ENCODE data around the gene DMBX1.

DMBX1 gene

DNA sequence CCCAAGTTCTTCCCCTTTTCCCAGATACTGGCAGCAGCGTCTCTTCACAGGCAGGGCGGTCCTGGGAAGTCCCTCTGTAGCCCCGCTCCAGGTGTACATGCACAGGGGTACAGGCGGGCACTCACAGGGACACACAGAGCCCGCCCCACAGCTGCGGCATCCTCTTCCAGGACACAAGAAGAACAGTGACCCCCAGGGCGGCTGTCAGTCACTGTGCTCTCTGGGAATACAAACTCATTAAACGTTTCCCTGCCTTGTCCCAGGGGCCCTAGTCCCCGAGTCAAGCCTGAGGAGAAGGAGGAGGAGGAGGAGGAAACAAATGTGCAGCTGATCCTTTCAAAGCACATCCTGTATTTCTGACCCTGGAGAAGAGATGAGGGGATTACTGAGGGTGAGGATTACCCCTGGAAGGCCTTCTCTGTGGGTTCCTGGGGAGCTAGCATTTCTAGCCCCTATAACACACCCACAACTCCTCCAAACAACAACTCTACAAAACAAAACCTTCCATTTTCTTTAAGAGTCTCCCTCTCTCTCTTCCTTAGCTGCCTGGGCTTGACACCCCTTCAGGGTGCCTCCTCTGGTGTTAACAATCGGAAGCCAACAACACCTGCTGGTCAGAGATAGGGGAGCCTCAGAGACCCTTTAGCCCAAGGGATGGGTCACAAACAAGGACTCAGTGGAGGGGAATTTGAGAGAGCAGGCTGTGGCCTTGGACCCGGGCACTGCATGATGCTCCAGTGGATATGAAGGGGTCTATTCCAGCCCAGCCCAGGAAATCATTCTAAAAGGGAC, 28.4 kb upstream of the DMBX1 start:
- DNase-seq = no peak

DNA sequence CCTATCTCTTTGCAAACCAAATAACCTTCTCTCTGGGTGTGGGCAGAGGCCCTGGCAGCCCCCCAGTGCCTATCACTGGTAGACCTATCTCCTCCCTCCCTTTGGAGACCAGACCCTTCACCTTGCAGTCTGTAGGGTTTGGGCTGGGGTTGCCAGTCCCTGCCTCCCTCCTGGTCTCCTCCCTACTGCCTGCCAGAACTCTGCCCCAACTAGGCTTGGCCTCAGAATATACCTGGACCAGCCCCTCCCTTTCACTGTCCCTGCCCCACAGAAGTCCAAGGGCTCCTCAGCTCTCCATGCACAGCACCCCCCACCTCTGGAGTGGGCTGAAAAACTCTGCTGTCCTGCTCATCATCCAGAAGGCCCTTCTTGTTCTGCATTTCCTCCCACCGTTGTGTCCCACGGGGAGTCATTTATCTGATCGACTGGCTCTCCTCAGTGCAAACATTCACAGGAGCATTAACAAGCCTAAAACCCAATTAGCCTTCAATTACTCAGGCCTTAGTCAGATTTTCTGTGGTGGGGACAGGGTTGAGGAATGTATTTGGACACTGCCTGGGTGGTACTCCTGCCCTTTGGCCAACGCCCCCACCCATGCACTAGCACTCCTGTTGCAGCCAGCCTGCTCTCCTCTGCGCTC, 27.7 kb upstream of the DMBX1 start:
- no peak for DNase-seq

DNA sequence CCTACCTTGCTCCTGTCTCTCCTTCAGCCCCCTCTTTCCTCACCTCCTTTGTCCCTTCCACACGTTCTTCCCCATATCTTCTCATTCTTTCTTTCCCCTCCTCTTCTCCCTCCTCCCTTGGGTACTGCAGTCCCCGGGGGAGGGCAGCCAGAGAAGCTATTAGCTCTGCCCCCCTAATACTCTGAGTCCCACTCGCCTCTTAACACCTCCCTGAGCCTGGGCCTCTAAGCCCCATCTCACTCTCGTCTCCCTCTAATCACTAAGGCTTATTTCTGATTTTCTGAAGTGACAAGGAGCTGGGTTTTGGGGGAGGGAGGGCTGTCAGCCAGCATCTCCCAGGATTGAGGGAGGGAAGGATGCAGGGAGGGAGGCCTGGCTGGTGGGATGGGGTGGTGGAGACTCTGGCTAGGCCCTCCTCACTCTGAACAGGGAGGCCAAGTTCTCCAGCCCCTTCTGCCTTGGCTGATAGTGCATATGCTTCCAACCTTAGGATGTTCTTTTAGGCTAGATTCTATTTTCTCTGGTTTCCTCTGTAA, 25.6 kb upstream of the DMBX1 start:
- DNase-seq = no peak

DNA sequence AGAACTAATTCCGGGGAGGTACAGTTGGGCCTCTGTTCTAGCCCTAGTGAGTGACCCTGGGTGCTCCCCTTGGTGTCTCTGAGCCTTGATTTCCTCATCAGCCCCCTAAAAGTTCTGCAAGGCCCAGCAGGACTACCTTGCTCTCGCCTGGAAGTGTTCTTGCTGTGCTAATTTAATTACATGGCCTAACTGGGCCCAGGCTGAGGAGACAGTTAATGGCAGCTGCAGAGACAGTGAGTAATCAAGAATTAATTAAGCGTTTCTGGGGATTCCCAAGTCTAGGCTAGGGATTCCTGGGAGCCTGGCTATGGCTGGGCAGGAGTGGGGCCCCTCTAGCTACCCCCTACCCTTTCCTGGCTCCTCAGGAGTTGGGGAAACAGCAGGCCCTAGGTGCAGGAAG, 24.7 kb upstream of the DMBX1 start:
- no peak for DNase-seq

DNA sequence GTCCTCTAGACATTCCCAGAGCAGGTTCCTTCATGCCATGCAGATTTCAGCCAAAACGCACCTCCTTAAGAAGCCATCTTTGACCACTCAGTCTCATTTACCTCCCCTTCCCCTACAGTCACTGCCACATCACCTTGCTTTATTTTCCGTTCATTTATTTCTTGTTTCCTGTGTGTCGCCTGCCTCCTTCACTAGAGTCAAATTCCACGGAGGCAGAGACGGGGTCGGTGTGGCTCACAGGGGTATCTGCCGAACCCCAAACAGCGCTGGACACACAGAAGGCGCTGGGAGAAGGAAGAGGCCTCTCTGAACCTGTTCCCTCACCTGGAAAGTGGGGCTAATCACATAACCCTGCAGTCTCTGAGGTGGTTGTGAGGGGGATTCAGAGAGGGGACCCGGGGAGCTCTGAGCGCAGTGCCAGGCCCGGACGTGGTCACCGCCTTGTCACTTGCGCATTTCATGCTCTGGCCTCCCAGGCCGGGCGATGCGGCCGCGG, 23.6 kb upstream of the DMBX1 start:
- DNase-seq = no peak

DNA sequence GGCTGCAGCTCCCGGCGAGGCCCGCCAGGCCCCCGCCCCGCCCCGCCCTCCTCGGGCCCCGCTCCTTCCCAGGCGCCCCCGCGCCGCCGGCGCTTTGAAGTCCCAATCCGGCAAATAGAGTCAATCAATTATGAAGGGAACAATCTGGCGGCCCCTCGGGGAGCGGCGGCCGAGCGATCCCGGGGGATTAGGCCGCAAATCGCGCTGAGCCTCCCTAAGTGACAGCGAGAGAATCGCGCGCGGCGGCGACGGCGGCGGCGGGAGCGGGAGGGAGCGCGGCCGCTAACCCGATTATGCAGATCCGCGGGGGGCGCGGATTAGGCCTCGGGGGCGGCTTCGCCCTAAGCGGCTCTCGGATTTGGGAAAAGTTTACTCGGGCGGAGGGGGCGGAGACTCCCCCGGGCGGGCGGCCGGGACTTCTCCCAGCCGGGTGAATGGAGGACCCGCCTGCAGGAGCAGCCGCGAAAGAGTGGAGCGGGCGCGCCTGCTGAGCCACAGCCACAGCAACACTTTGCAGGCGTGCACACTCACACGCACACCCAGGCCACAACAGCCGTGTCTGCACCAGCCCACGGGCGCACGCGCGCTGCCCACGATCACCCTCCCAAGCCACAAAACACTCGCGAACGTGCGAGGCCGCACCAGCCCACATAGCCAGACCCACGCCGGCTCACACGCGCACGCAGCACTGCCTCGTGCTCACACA, 23.0 kb upstream of the DMBX1 start:
- DNase-seq = no peak

DNA sequence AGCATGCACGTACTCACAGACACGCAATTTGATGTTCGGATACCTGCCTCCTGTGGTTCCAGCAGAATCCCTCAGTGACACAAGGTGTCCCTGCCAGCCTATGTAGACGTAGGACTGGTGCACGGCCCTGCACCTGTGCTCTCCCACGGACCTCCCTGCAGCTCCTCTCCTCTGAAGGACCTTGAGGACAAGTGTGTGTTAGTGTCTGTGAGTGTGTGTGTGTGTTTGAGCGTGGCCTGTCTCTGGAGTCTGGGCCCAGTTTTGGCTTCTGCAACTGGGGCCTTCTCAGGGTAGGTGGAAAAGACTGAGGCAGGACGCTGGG, 22.5 kb upstream of the DMBX1 start:
- no peak for DNase-seq

DNA sequence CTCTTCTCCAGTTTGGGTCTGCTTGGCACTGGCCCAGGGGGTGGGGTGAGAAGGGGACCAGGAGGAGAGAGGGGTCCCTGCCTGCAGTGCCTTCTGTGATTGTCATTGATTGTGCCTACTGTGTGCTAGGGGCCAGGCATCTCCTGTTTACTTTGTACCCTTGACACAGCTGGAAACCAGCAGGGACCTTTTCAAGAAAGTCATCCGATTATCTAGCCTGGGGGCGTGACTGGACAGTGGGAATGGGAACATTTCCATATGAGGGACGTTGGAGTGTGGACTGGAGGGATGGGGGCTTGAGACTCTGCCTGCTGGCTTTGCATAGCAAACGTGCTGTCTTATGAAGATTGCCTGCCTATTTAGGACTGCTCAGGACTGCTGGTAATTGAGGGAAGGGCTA, 19.8 kb upstream of the DMBX1 start:
- no peak for DNase-seq

DNA sequence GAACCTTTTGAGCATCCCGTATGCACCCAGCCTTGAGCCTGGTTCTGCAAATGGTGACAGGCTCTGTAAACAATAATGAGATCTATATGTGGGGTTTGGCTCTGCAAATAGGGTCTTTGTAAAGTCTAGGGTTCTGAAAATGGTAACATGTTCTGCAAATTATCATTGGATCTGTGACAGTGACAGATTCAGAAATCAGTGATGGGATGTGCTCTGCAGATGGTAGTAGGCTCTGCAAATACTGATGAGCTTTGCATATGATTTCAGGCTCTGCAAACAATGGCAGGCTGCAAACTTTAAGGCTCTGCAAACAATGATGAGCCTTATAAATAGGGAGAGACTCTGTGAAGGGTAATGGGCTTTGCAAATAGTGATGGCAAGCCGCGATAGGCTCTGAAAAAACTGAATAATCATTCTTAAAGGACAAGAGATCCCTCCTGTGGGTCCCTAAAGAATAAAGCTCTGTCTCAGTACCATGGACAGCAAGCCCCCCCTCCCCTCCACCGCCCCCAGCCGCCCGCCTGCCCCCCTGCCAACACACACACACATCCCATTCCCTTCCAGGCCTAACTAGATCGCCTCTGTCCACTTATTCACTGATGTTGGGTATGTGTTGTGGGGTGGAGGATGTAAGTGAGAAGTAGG, 17.7 kb upstream of the DMBX1 start:
- no peak for DNase-seq

DNA sequence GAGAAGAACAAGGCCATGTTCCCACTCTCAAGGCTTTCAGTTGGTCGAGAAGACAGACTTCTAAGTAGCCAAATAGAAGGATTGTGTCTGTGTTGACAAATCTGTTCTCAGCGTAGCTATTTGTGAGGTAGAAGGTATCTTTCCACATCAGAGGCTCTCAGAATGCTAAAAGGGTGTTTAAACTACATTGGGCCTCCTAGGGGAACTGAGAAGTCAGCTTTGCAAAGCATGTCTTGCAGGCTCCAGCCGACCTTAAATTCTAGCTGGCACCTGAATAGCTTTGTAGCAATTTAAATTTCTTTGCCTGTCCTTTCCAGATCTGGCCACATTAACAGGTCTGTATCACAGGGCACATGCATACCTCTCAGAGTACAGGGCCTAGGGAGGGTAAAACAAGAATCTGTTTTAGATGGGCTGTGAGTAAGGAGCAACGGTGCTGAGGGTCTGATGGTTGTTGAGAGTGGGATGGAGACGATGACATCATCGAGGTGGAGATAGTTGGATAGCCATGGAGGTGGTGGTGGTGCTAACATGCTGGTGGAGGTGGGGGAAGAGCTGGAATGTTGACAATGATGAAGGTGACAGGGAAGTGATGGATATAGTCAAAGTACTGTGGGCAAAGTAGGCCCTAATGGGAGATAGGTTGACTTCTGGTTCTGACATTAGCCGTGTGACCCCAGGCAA, 17.0 kb upstream of the DMBX1 start:
- no peak for DNase-seq

DNA sequence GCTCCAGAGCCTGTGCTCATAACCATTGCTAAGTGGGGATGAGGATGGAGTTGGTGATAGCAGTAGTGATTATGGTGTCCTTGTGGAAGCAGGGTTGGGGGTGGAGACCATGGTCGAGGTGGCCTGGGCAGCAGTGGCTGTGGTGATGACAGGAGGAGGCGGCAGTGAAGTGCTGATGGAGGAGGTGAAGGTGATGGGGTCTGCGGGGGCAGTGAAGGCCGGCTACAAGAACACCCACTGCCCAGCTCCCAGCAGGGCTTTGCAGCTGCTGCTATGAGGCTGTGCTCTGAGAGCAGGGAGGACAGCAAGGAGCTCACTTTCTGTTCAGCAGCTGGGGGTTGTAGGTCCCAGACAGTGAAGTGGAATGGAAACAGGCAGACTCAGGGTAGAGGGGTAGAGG, 15.6 kb upstream of the DMBX1 start:
- no peak for DNase-seq

DNA sequence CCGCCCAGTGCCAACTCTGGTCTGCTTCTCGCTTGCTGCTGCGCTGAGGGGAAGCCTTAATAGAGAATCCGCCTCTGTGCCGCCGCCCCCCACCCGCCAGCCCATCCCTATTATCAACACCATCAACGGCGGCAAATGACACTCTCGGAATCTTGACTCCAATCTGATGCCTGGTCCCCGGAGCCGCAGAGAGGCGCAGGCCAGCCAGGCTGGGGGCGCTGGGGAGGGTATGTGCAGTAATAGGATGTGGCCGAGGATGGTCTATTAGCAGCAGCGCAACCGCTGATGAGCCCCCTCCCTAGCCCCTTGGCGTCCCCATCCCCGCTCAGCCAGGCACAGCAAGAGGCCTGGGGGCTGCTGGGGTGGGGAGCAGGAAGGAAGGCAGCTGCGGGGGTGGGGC, 15.1 kb upstream of the DMBX1 start:
- DNase-seq = no peak

DNA sequence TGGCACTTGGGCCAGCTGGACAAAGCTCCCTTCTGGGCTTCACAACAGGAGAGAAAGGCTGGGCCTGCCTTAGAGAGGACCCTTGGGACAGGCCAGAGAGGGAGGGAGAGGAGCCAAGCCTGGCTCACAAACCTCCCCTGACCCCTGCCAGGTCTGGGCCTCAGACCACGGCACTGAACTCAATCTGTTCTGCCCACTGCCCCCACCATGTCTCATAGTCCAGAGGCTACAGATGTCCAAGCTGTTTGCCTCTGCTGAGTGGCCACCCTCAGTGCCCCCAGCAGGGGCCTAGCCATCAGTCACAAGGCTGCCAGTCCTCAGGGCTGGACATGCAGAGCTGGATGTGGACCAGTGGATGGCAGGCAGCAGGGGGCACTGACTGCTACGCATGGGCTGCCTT, 13.0 kb upstream of the DMBX1 start:
- no peak for DNase-seq

DNA sequence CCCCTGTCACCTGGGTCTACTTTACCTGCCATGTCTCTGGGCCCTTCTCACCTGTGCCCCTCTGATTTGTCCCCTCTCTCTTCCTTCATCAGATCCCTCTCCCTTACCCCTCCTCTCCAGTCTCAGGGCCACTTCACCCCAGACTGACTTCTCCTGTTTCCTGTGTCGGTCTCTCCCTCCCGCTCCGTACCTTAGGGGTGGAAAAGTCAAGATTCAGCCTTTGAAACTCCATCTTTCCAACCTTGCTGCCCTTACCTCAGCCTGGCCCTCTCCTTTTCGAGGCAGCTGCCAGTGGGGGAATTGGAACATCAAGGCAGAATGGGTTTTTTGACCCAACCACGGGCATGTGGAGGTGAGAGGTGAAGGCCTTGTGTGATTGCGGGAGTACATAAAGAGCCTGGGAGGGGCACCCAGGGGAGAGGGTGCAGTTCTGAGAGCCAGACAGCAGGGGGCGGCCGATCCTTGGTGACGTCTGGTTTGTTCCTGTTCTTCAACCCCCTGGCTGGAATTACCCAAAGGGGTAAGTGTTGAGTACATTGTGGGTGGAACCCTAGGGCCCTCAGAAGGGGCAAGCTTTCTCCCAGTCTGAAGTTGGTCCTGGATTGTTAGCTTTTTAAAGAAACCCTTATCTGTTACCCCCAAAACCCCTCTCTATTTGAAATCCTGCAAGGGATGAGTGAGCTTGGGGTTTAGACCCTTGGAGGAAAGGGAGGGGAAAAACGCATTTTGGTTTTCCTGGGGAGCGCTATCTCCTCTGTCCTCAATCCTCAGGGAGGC, 12.3 kb upstream of the DMBX1 start:
- DNase-seq = peak; percentile 38

DNA sequence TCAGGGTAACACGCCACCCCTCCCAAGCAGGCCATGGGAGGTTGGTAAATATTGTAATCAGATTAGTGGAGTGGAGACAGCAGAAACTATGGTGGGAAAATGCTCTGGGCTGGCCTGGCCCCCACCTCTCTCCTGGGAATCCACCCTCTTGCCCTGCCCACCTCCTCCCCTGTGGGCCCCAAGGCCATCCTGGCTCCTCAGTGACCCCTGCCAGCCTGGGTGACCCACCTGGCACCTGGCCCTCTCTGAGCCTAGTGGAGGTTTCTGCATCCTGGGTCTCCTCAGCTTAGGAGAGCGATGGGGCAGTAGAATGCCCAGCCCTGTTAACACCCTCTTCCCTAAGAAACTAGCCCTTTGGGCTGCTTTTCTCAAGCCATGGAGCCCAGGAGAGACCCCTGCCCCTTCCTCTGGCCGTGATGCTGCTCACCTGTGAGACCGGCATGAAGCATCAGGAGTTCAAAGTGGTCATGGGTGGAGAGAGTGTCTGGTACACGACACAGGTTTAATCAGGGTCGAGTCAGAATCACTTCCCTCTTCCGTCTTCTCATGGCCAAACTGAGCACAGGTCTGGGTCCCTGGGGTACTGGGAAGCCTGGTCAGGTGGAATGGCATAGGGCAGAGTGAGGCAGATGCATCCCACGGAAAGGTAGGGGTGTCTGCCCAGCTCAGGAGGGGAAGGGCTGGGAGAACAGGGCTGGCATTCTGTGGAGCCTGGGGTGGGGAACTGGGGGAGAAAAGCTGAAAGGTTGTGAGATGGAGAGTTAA, 10.7 kb upstream of the DMBX1 start:
- no peak for DNase-seq

DNA sequence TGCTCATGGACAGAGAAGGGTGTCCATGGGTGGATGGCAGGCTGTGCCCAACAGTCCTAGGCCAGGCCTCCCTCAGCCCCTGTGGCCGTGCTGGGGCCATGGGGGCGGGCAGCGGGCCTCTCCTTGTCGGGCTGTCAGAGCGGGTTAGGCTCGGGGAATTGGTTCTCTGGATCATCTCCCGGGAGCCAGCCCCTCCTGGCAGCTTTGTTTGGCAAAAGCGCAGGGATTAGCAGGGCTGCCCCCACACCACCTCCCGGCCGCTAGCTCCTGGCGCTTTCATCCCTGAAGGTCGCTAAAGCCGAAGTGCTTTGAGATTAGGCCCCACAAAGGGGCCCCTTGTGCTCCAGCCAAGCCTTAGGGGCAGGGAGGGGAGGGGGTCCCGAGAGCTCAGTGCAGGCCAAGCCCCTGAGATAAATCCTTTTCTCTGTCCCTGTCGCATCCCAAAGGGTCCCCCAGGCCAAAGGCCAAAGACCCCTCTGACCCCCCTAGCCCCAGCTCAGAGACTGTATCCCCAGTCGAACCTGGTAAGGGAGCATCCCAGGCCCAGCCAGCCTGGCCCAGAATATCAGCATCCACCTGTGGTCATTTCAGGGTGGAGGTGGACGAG, 9.8 kb upstream of the DMBX1 start:
- no peak for DNase-seq

DNA sequence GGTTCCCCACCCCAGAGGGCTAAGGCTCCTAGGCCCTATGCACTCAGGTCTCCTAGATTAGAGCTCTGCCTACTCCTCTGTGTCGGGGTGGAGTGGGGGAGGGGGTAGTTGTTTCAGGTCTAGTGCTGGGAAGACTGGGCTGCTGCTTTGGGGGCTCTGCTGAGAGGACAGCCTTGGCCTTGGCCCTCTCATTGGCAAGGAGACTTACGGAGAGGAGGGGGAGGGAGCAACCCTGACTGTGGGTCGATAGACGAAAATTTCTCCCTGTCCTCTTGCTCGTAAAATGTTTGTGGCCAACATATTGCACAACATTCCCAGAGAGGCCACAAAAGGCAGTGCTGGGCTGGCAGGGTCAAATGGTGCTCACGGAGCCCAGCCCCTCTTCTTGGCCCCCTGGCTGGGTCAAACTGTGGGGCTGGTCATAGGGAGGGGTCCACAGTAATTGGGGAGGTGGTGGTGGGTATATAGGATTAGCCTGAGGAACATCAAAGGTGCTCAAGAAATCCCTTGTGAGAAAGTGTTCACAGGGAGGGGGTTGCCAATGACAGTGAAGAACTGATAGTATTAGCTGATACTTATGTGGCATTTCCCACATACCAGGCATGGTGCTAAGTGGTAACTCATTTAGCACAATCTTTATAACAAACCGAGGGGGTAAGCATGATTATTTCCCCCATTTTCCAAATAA, 8.5 kb upstream of the DMBX1 start:
- no peak for DNase-seq

DNA sequence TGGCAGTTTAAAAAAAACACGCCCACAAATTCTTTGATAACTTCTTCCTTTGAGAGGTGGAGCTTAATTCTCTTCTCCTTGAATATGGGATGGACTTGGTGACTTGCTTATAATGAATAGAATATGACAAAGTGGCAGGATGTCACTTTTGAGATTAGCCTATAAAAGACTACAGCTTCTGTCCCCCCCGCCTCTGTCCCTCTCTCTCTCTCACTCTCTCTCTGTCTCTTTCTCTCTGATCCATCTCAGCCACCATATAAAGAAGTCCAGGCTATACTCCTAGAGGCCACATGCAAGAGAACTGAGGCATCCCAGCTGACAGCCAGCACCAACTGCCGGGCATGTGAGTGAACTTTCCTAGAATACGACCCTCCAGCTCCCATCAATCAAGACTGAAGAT, 7.7 kb upstream of the DMBX1 start:
- DNase-seq = no peak

DNA sequence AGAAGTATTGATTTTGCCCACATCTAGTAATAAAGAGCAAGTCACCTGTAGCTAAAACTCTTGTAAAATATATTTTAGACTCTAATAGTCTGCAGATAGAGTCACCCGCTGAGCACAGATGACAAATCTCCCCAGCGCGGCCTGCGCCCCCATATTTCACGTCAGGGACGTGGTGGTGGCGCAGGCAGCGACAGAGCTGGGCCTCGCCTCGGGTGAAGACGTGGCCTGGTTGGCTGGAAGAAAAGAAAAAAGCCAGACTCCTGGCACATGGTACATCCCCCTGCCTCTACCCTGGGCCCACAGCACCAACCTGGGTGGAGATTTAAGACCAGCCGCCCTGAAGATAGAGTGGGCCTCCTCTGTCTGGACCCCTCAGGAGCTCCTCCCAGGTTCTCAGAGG, 6.0 kb upstream of the DMBX1 start:
- DNase-seq = no peak
